ENCODE results near the gene NKAIN2.
"Not testable (repeated sequence)": the region's sequence is repeated elsewhere in the genome, so short reads cannot be mapped to it uniquely, and the experiment has no call there.

The NKAIN2 gene

GRCh38 chr6:124462750-124463149 is 659.1 kb downstream of the NKAIN2 start:
- POLR2A ChIA-PET (ENCODE audit: low non-redundant PET) = no interaction called here
- TF ChIP-seq CTCF (conservative IDR thresholded peaks at IDR 0.05; ENCODE audit: low read depth) = no peak
- no peak overlapping the region for H3K27ac ChIP-seq
- CTCF ChIA-PET = no interaction called here
- no peak for DNase-seq (ENCODE audit: low spot score)

DNA sequence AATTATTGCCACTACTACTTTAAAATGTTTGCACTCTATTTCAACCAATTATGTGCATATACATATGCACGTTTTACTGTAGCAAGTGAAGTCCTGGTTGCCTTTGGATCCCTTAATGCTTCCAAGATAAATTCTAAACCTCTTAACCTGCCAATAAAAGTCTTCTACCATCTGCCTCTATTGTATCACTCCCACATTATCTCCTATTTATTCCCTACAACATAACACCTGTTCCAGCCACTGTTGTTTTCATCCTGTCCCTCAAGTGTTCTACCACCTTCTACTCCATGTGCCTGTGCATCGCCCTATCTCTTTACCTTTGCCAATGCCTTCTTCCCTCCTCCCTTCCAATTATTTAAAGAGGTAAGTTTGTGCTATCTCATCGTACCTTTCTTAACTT is 659.6 kb downstream of the NKAIN2 start:
- ChIA-PET CTCF (no interaction called here), POLR2A (ENCODE audit: low non-redundant PET) (no interaction called here)
- no peak for TF ChIP-seq CTCF (conservative IDR thresholded peaks at IDR 0.05; ENCODE audit: low read depth)
- DNase-seq (ENCODE audit: low spot score) = no peak
- no peak overlapping the region for H3K27ac ChIP-seq

DNA sequence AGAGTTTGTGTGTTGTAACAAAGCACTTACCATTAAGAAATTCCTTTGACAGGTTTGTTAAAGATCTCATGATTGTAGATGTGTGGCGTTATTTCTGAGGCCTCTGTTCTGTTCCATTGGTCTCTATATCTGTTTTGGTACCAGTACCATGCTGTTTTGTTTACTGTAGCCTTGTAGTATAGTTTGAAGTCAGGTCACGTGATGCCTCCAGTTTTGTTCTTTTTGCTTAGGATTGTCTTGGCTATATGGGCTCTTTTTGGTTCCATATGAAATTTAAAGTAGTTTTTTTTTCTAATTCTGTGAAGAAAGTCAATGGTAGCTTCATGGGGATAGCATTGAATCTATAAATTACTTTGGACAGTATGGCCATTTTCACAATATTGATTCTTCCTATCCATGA is 660.9 kb downstream of the NKAIN2 start:
- DNase-seq (ENCODE audit: low spot score); POLR2A ChIA-PET (ENCODE audit: low non-redundant PET); H3K27ac ChIP-seq; CTCF ChIA-PET: not testable (repeated sequence)

DNA sequence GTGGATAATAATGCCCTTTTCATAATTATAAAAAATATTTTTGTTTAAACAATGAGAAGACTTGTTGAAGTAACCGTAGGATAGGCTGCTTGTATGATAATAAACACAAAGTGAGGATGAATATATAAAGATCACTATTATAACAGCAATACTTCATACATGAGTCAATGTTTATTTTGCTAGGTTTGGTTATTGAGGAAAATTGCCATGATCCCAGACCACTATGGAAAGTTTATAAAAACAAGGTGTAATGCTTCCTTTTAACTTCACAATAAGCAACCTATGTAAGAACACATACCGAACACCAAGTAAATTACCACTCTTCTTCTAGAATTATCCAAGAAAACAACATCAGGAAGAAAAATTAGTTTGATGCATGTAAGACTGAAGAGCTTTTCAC is 663.3 kb downstream of the NKAIN2 start:
- CTCF ChIA-PET = no interaction called here
- no peak for TF ChIP-seq CTCF (conservative IDR thresholded peaks at IDR 0.05; ENCODE audit: low read depth)
- no peak overlapping the region for H3K27ac ChIP-seq
- POLR2A ChIA-PET (ENCODE audit: low non-redundant PET) = no interaction called here
- DNase-seq (ENCODE audit: low spot score) = no peak

GRCh38 chr6:124467366-124467765 is 663.7 kb downstream of the NKAIN2 start:
- no peak overlapping the region for H3K27ac ChIP-seq
- ChIA-PET CTCF (no interaction called here), POLR2A (ENCODE audit: low non-redundant PET) (no interaction called here)
- no peak for TF ChIP-seq CTCF (conservative IDR thresholded peaks at IDR 0.05; ENCODE audit: low read depth)
- DNase-seq (ENCODE audit: low spot score) = no peak

DNA sequence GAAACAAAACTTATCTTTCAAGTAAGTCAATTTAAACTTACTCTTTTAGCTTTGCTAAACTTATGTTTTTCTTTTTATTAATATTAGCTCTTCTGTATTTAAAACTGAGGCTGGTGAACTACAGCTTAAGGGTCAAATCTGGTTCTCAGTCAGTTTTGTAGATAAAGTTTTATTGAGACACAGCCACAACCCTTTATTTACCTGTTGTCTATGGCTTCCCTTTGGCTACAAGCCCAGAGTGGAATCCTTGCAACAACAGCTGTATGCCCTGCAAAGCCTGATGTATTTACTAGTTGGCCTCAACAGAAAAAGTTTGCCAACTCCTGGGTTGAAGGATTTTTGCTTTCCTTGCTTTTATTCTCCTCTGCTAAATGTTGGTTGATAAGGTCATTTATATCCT is 667.1 kb downstream of the NKAIN2 start:
- CTCF ChIA-PET = no interaction called here
- no peak for DNase-seq (ENCODE audit: low spot score)
- no peak for TF ChIP-seq CTCF (conservative IDR thresholded peaks at IDR 0.05; ENCODE audit: low read depth)
- H3K27ac ChIP-seq = no peak overlapping the region
- POLR2A ChIA-PET (ENCODE audit: low non-redundant PET) = no interaction called here

DNA sequence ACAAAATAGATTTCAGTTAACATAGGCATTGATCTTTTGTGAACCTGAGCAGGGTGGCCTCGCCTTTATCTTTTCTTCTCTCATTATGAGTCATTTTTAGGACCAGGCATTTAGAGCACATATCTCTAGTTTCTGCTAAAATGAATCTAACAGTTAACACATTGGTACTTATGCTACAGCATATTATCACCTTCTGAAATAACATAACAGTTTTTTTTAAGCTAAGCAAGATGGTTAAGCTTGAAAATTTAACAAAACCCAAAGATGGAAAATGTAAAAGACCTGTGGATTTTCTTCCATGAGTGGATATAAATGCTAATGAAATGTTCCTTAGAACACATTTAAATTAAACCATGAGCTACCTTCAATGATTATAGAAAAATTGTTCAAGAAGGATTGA is 671.5 kb downstream of the NKAIN2 start:
- no peak for TF ChIP-seq CTCF (conservative IDR thresholded peaks at IDR 0.05; ENCODE audit: low read depth)
- CTCF ChIA-PET = no interaction called here
- no peak overlapping the region for H3K27ac ChIP-seq
- POLR2A ChIA-PET (ENCODE audit: low non-redundant PET) = no interaction called here
- no peak for DNase-seq (ENCODE audit: low spot score)

Data from RWPE1 (cell line).